ENCODE data around the gene MAP2K7. TPM values are rescaled to one million over a fixed set of nuclear protein-coding genes. Genes with fewer than 3 reads are reported as not detected.
A peak's percentile ranks its signal among the peaks of the same experiment; 100 is the strongest.

The MAP2K7 gene
- polyA plus RNA-seq, 1 experiment, result 5.6 TPM

DNA sequence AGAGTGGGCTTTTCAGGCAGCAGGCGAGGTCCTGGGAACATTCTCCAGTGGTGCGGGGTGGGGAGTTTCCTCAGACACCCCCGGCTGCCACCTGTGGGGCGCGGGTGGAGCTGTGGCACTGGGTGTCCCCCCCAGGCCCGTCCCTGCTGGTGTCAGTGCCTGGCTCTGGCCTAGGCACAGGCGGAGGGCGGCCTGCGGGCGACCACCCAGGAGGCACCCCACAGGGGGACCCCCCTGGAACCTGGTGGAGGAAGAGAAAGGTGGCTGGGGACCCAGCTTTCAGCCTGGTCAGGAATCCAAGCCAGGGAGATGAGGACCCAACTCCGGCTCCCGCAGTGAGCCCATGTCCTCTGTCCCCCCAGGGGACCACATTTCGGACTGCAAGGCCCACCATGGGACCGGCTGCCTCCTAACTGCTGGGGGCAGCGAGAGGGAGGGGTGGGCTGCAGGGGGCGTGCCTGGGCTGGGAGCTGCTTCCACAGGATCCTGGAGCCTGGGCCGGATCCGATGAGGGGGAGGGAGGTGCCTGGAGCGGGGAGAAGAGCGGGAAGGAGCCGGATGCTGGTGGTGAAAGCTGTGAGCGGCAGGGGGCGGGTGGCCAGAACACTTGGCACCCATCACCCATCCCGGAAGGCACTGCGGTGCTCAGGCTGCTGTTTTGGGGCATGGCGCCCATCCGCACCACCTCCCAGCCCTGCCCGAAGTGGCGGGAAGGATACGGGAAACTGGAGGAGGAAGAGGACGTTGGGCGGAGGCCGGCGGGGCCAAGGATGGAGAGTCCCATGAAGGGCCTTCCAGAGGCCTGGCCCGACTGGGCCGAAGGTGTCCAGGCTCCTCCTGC, 27.8 kb downstream of the MAP2K7 start:
- DNase-seq (ENCODE audit: low read depth, low spot score), result no peak
- ChIA-PET CTCF (interaction anchor here (0.6 to 3.5 kb wide), 3 partner anchors 12 to 650 kb away, joined by 4 to 35 read pairs (median 4); partner anchors contain the start of gene TIMM44), POLR2A (interaction anchor here (0.6 to 2.0 kb wide), 2 partner anchors 11 to 77 kb away, joined by 3 to 5 read pairs; partner anchors contain the start of gene SNAPC2)
- H3K4me3 ChIP-seq (ENCODE audit: low read depth, low read length), result no peak overlapping the region
- peak overlapping the region; percentile 52 for H3K27ac ChIP-seq (ENCODE audit: low read depth, low read length)
- no peaks in the 10 kb centered on the region; the same call in 1 of the 2 replicates for H3K9me3 ChIP-seq (ENCODE audit: control insufficient read depth, insufficient read depth, low read length)
- TF ChIP-seq, protein P1, sequence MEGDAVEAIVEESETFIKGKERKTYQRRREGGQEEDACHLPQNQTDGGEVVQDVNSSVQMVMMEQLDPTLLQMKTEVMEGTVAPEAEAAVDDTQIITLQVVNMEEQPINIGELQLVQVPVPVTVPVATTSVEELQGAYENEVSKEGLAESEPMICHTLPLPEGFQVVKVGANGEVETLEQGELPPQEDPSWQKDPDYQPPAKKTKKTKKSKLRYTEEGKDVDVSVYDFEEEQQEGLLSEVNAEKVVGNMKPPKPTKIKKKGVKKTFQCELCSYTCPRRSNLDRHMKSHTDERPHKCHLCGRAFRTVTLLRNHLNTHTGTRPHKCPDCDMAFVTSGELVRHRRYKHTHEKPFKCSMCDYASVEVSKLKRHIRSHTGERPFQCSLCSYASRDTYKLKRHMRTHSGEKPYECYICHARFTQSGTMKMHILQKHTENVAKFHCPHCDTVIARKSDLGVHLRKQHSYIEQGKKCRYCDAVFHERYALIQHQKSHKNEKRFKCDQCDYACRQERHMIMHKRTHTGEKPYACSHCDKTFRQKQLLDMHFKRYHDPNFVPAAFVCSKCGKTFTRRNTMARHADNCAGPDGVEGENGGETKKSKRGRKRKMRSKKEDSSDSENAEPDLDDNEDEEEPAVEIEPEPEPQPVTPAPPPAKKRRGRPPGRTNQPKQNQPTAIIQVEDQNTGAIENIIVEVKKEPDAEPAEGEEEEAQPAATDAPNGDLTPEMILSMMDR (IDR thresholded peaks at IDR 0.05; ENCODE audit: low read depth, low read length), result no peak
- H3K27me3 ChIP-seq (ENCODE audit: control insufficient read depth, insufficient read depth, low read length), result no peaks in the 10 kb centered on the region

DNA sequence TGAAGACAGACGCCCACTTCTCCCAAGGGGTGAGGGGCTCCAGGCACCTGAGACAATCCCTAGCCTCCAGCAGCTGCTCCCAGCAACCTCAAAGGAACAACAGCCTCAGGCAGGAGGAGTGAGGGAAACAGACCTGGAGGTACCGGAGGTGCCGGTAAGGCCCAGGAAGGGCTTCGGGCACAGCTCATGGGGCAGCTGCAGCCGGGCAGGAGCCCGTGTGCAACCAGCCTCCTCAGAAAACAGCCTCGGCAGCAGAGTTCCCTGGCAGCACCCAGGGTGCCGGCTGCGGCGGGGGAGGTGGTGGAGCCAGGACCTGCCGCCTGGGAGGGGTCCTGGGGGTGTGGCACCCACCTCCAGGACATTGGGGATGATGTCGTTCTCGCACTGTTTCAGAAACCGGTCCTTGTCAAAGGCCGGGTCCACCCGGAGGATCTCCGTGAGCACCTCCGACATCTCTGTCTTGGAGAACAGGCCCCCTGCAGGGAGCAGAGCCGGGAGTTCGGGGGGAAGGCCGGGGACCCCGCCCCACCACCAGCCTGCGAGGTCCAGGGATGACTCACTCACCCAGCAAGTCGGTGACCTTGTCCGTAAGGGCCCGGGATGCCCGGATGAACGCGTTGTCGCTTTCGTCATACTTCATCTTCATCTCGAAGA, 28.7 kb downstream of the MAP2K7 start:
- Histone ChIP-seq H3K9me3 (ENCODE audit: control insufficient read depth, insufficient read depth, low read length) (no peaks in the 10 kb centered on the region; the same call in 1 of the 2 replicates), H3K27ac (ENCODE audit: low read depth, low read length) (no peak overlapping the region), H3K4me3 (ENCODE audit: low read depth, low read length) (no peak overlapping the region), H3K27me3 (ENCODE audit: control insufficient read depth, insufficient read depth, low read length) (no peaks in the 10 kb centered on the region)
- no peak for DNase-seq (ENCODE audit: low read depth, low spot score)
- TF ChIP-seq, protein P1 (IDR thresholded peaks at IDR 0.05; ENCODE audit: low read depth, low read length), result no peak
- CTCF ChIA-PET, result no interaction called here
- POLR2A ChIA-PET, result interaction anchor here (2.0 kb wide), 1 partner anchor 12 kb away, joined by 5 read pairs; the partner anchor contains the start of gene SNAPC2

DNA sequence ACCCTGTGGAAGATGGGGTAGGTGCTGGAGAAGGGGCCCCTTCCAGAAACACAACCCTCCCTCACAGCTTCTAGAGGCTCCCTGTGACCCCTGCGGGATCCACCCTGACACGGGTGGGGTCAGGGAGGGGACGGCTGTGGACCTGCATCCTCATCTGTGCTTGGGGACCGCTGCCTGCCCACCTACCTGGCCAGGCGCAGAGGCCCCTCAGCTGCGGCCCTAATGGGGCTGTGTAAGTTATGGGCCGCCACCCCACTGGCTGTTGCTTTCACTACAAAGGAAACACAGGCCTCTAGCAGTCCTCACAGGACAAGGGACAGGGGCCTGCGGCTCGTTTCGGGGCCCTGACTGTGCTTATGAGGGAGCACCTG, 29.2 kb downstream of the MAP2K7 start:
- no peaks in the 10 kb centered on the region; the same call in 1 of the 2 replicates for H3K9me3 ChIP-seq (ENCODE audit: control insufficient read depth, insufficient read depth, low read length)
- H3K27me3 ChIP-seq (ENCODE audit: control insufficient read depth, insufficient read depth, low read length), result no peaks in the 10 kb centered on the region
- ChIA-PET POLR2A (no interaction called here), CTCF (no interaction called here)
- no peak overlapping the region for H3K27ac ChIP-seq (ENCODE audit: low read depth, low read length)
- no peak for DNase-seq (ENCODE audit: low read depth, low spot score)
- no peak overlapping the region for H3K4me3 ChIP-seq (ENCODE audit: low read depth, low read length)
- TF ChIP-seq, protein P1 (IDR thresholded peaks at IDR 0.05; ENCODE audit: low read depth, low read length), result no peak

DNA sequence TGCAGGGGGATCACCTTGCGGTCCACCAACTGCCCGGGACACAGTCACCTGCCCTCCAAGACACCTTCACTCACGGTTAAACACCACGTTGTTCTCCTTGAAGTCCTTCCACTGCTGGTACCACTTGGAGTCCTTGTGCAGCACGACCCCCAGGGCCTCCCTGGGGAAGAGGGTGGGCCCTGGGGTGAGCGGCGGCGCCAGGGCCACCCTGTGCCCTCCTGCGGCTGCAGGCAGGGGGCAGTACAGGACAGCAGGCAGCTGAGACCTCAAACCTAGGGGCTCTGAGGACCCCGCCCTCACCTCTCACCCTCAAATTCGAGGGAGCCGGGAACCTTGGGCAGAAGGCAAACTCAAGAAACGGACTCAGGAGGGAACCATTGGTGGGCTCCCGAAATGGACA, 29.7 kb downstream of the MAP2K7 start:
- no peak for DNase-seq (ENCODE audit: low read depth, low spot score)
- TF ChIP-seq, protein P1 (IDR thresholded peaks at IDR 0.05; ENCODE audit: low read depth, low read length), result peak; percentile 25
- ChIA-PET POLR2A (no interaction called here), CTCF (interaction anchor here (3.2 kb wide), 1 partner anchor 10 kb away, joined by 12 read pairs; the partner anchor contains the start of gene TIMM44)
- H3K27ac ChIP-seq (ENCODE audit: low read depth, low read length), result no peak overlapping the region
- H3K9me3 ChIP-seq (ENCODE audit: control insufficient read depth, insufficient read depth, low read length), result no peaks in the 10 kb centered on the region; the same call in 1 of the 2 replicates
- H3K27me3 ChIP-seq (ENCODE audit: control insufficient read depth, insufficient read depth, low read length), result no peaks in the 10 kb centered on the region
- no peak overlapping the region for H3K4me3 ChIP-seq (ENCODE audit: low read depth, low read length)
